Keratinocyte (primary cell): Measurements from ENCODE around the gene KRT40. TPM values are rescaled to one million over a fixed set of nuclear protein-coding genes. Genes with fewer than 3 reads are reported as not detected.

Experiments
- DNase-seq: peaks from one replicate; pipeline ENCODE4 v3.0.0-alpha.2; 2011; ENCODE audit warnings: low read depth, missing footprints, low spot score
- FAIRE-seq: peaks from 2 replicates; lab custom pipeline; 2011; peaks lifted over from hg19 to GRCh38; lab: Jason Lieb, UNC
- H2AFZ ChIP-seq: 2 replicates; pipeline ENCODE4 v1.6.0; 2012; ENCODE audit warnings: low read length, control low read depth, inconsistent platforms; ENCODE audit not compliant: control insufficient read depth
- H3K27ac ChIP-seq: 2 replicates; pipeline ENCODE4 v1.5.1; 2011; ENCODE audit warnings: low read length; ENCODE audit not compliant: control insufficient read depth, insufficient read depth
- H3K27me3 ChIP-seq: 3 replicates; pipeline ENCODE4 v1.6.0; 2011; ENCODE audit warnings: low read length; ENCODE audit not compliant: control insufficient read depth, insufficient read depth; ENCODE audit errors: extremely low read depth
- H3K36me3 ChIP-seq, 2 experiments: 2 replicates in 1 of 2; 3 replicates in 1 of 2; pipeline ENCODE4 v1.5.1; 2011; ENCODE audit warnings: low read length in 2 of 2, mild to moderate bottlenecking in 1 of 2; ENCODE audit not compliant: control insufficient read depth in 2 of 2, insufficient read depth in 2 of 2; ENCODE audit errors: extremely low read depth in 1 of 2
- H3K4me1 ChIP-seq: 3 replicates; pipeline ENCODE4 v1.5.1; 2011; ENCODE audit warnings: low read length; ENCODE audit not compliant: control insufficient read depth, insufficient read depth; ENCODE audit errors: extremely low read depth
- H3K4me2 ChIP-seq: 3 replicates; pipeline ENCODE4 v1.6.0; 2011; ENCODE audit warnings: low read depth, low read length; ENCODE audit not compliant: control insufficient read depth, insufficient read depth; ENCODE audit errors: extremely low read depth
- H3K4me3 ChIP-seq, 3 experiments: fragments of 200-600 bp in 1 of 3; sonication (generic) in 1 of 3; 2 replicates in 2 of 3; 3 replicates in 1 of 3; pipeline ENCODE4 v1.5.1; 2011 to 2016; ENCODE audit warnings: low read length in 3 of 3, mild to moderate bottlenecking in 3 of 3, control low read depth in 2 of 3, inconsistent platforms in 1 of 3, low read depth in 1 of 3, mixed read lengths in 1 of 3, mixed run types in 1 of 3, moderate library complexity in 1 of 3; ENCODE audit not compliant: control insufficient read depth in 2 of 3, insufficient read depth in 2 of 3; ENCODE audit errors: extremely low read depth in 1 of 3
- H3K79me2 ChIP-seq: 2 replicates; pipeline ENCODE4 v1.6.0; 2012; ENCODE audit warnings: low read length; ENCODE audit not compliant: control insufficient read depth, insufficient read depth
- H3K9ac ChIP-seq: 3 replicates; pipeline ENCODE4 v1.6.0; 2011; ENCODE audit warnings: low read length; ENCODE audit not compliant: control insufficient read depth, insufficient read depth; ENCODE audit errors: extremely low read depth
- H3K9me1 ChIP-seq: 3 replicates; pipeline ENCODE4 v1.6.0; 2011; ENCODE audit warnings: low read length; ENCODE audit not compliant: control insufficient read depth, insufficient read depth; ENCODE audit errors: extremely low read depth
- H3K9me3 ChIP-seq: 2 replicates; pipeline ENCODE4 v1.5.1; 2012; ENCODE audit warnings: low read depth, low read length; ENCODE audit not compliant: control insufficient read depth
- H4K20me1 ChIP-seq: 3 replicates; pipeline ENCODE4 v1.6.0; 2011; ENCODE audit warnings: low read length; ENCODE audit not compliant: control insufficient read depth, insufficient read depth; ENCODE audit errors: extremely low read depth
- CTCF ChIP-seq, 3 experiments: IDR thresholded peaks in 1 of 3; conservative IDR thresholded peaks in 1 of 3; optimal IDR thresholded peaks in 1 of 3; 2 replicates in 2 of 3; 3 replicates in 1 of 3; pipeline versions ENCODE3 to v1.5.1; 2011; ENCODE audit warnings: low read length in 3 of 3, mild to moderate bottlenecking in 3 of 3, moderate library complexity in 2 of 3, control low read depth in 1 of 3, inconsistent platforms in 1 of 3; ENCODE audit not compliant: insufficient read depth in 2 of 3; ENCODE audit errors: extremely low read depth in 1 of 3
- EZH2 ChIP-seq: IDR thresholded peaks from one replicate; pipeline ENCODE4 v1.6.1; 2012; ENCODE audit warnings: inconsistent platforms, mild to moderate bottlenecking, low read length, moderate library complexity
- dilution Hi-C: fragments of 300-500 bp; cut with MboI; formaldehyde crosslinking; loops from one replicate; pipeline ENCODE4 v1.7.0; 2020; ENCODE audit warnings: low sequenced_read_pairs; ENCODE audit not compliant: extremely low pct_ligation_motif_present
- polyA plus RNA-seq, 5 experiments: library from polyadenylated mRNA; depleted of rRNA in 3 of 5; stranded (reverse) in 3 of 5; stranded (forward) in 1 of 5; unstranded in 1 of 5; fragments of >200 nt; gene quantifications; 1 replicate in 1 of 5; 2 replicates in 3 of 5; 3 replicates in 1 of 5; pipeline versions ENCODE4 v1.2.1 to v1.2.3, GENCODE V29; 2011 to 2012; ENCODE audit warnings: missing spikeins in 2 of 5, low read depth in 1 of 5, low replicate concordance in 1 of 5

The KRT40 gene
- polyA plus RNA-seq, 1 donor (not counting 4 experiments of a cell fraction or from before 2014, with no cell fraction given) = 0.03 TPM

GRCh38 chr17:40936976-40937375, 47.1 kb downstream of the KRT40 start:
- dilution Hi-C loops = no loop called here

GRCh38 chr17:40936437-40936971, 47.6 kb downstream of the KRT40 start:
- Histone ChIP-seq H3K9me3 (no peaks in the 10 kb centered on the region), H3K9me1 (no peaks in the 10 kb centered on the region), H3K4me1 (peaks cover 17% of the 10 kb centered on the region), H3K4me2 (no peak overlapping the region), H2AFZ (no peak overlapping the region), H3K4me3 (no peak overlapping the region), H3K27me3 (no peaks in the 10 kb centered on the region), H4K20me1 (no peaks in the 10 kb centered on the region), H3K27ac (no peak overlapping the region), H3K36me3 (no peaks in the 10 kb centered on the region), H3K79me2 (no peaks in the 10 kb centered on the region), H3K9ac (no peak overlapping the region)
- FAIRE-seq (peak; percentile 9), DNase-seq (no peak)
- TF ChIP-seq CTCF (optimal IDR thresholded peaks at IDR 0.05 in 1 of 3, IDR thresholded peaks at IDR 0.05 in 1 of 3, conservative IDR thresholded peaks at IDR 0.05 in 1 of 3; ENCODE audit: extremely low read depth in 1 of 3, insufficient read depth in 2 of 3, low read length in 3 of 3) (no peak), EZH2 (no peak)
- dilution Hi-C loops = no loop called here

More at GRCh38 chr17:40936976-40937375, 47.1 kb downstream of the KRT40 start:
- Histone ChIP-seq H3K9ac (peak overlapping the region; percentile 55), H2AFZ (peak overlapping the region; percentile 89), H3K4me2 (peak overlapping the region; percentile 59), H3K27ac (peak overlapping the region; percentile 33), H3K27me3 (no peaks in the 10 kb centered on the region), H3K4me1 (peaks cover 16% of the 10 kb centered on the region), H3K9me1 (no peaks in the 10 kb centered on the region), H3K9me3 (no peaks in the 10 kb centered on the region), H3K36me3 (no peaks in the 10 kb centered on the region), H4K20me1 (no peaks in the 10 kb centered on the region), H3K4me3 (peak overlapping the region in 2 of 3 experiments; percentile 24 to 38), H3K79me2 (no peaks in the 10 kb centered on the region)
- TF ChIP-seq CTCF (optimal IDR thresholded peaks at IDR 0.05 in 1 of 3, IDR thresholded peaks at IDR 0.05 in 1 of 3, conservative IDR thresholded peaks at IDR 0.05 in 1 of 3; ENCODE audit: extremely low read depth in 1 of 3, insufficient read depth in 2 of 3, low read length in 3 of 3) (no peak), EZH2 (no peak)
- DNase-seq = no peak
- peak; percentile 75 for FAIRE-seq
